Measurements from ENCODE around the gene OCRL.

- no peak for TF ChIP-seq CTCF (conservative IDR thresholded peaks at IDR 0.05; ENCODE audit: low read depth, low read length)
- no peak for TF ChIP-seq EZH2 (IDR thresholded peaks at IDR 0.05; ENCODE audit: borderline replicate concordance, low read depth, low read length, poor library complexity, severe bottlenecking)
These were observed 100.7 kb downstream of the OCRL start for GRCh38 chrX:129640737-129641136.
